ENCODE data around the gene PRR5. TPM values are rescaled to one million over a fixed set of nuclear protein-coding genes. Genes with fewer than 3 reads are reported as not detected.

The PRR5 gene
- total RNA-seq, 4 donors from 2014 or later: 4.2 to 9.8 (median 7.1) TPM

DNA sequence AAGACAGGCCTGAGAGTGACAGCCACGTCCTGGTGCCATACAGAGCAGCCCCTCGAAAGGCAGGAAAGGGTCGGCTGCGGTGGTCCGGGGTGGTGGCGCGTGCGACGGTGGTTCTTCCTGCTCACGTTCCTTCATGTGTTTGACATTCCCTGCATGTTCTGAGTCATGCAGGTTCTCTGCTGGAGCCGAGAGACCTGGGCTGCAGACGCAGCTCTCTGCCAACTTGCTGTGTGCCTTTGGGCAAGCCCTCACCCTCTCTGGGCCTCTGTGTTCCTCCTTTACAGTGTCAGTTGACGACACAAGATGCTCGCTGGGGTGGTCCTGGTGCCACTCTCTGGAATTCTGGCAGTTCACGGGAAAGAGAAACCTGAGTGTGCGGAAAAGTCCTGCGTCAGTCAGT, 62.4 kb downstream of the PRR5 start:
- ATAC-seq: no peak
- H3K27ac ChIP-seq: no peak overlapping the region

GRCh38 chr22:44764974-44765373, 63.0 kb downstream of the PRR5 start:
- Histone ChIP-seq H3K4me1 (no peaks in the 10 kb centered on the region), H3K27ac (no peak overlapping the region), H3K27me3 (peaks cover 34% of the 10 kb centered on the region), H3K36me3 (no peaks in the 10 kb centered on the region), H3K4me3 (no peak overlapping the region), H3K9me3 (no peaks in the 10 kb centered on the region)
- WGBS, 2 donors (ENCODE audit: low coverage in 1 of 2): 15% methylated on average over 2 of the region's 4 CpGs; no CpG with 5 or more reads in 1 of the 2 donors
- no peak for ATAC-seq
- no peak for TF ChIP-seq POLR2A (IDR thresholded peaks at IDR 0.05)
- no peak for TF ChIP-seq POLR2AphosphoS5 (IDR thresholded peaks at IDR 0.05)
- TF ChIP-seq EP300 (IDR thresholded peaks at IDR 0.05): no peak
- TF ChIP-seq, protein P1, sequence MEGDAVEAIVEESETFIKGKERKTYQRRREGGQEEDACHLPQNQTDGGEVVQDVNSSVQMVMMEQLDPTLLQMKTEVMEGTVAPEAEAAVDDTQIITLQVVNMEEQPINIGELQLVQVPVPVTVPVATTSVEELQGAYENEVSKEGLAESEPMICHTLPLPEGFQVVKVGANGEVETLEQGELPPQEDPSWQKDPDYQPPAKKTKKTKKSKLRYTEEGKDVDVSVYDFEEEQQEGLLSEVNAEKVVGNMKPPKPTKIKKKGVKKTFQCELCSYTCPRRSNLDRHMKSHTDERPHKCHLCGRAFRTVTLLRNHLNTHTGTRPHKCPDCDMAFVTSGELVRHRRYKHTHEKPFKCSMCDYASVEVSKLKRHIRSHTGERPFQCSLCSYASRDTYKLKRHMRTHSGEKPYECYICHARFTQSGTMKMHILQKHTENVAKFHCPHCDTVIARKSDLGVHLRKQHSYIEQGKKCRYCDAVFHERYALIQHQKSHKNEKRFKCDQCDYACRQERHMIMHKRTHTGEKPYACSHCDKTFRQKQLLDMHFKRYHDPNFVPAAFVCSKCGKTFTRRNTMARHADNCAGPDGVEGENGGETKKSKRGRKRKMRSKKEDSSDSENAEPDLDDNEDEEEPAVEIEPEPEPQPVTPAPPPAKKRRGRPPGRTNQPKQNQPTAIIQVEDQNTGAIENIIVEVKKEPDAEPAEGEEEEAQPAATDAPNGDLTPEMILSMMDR (IDR thresholded peaks at IDR 0.05): no peak

More for the DNA sequence above, 62.4 kb downstream of the PRR5 start:
- H3K4me1 ChIP-seq: no peaks in the 10 kb centered on the region
- H3K4me3 ChIP-seq: no peak overlapping the region
- no peaks in the 10 kb centered on the region for H3K36me3 ChIP-seq
- H3K9me3 ChIP-seq: no peaks in the 10 kb centered on the region
- peaks cover 39% of the 10 kb centered on the region for H3K27me3 ChIP-seq
- WGBS, 2 donors (ENCODE audit: low coverage in 1 of 2): 75% methylated on average over 4 of the region's 17 CpGs; no CpG with 5 or more reads in 1 of the 2 donors
- no peak for TF ChIP-seq POLR2AphosphoS5 (IDR thresholded peaks at IDR 0.05)
- TF ChIP-seq, protein P1 (IDR thresholded peaks at IDR 0.05): no peak
- no peak for TF ChIP-seq EP300 (IDR thresholded peaks at IDR 0.05)
- TF ChIP-seq POLR2A (IDR thresholded peaks at IDR 0.05): no peak

DNA sequence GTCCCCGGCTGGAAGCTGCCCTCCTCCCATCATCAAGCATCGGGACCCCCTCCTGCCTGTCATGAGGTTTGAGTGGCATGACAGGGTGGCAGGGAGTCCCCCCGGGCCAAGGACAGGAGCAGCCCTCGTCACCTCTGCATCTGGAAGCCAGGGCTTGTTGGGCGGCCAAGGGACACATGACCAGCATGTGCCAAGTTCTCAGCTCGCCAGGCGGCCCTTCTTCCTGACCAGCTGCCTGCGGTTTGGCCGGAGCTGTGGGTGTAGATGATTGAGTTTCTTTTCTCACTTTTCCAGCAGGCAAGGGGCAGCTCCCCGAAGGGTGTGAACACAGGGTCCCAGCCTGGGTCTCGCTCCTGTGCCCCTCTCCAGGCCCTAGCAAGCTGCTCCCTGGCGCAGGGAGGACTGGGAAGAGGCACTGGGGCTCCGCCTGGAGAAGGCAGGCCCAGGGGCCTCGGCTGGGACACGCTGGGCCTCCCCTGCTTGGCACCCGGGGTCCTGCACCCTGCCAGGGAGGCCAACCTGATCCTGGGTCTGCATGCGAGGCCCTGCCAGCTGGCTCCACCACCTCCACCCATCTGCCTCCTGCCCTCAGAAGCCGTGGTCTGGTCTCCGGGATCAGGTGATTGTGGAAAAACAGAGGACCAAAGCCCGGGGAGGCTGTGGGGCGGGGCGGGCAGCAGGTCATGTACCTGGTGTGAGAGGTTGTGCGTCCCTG, 63.7 kb downstream of the PRR5 start:
- no peak for TF ChIP-seq POLR2A (IDR thresholded peaks at IDR 0.05)
- no peak for TF ChIP-seq EP300 (IDR thresholded peaks at IDR 0.05)
- TF ChIP-seq, protein P1 (IDR thresholded peaks at IDR 0.05): no peak
- no peak for TF ChIP-seq POLR2AphosphoS5 (IDR thresholded peaks at IDR 0.05)
- H3K36me3 ChIP-seq: no peaks in the 10 kb centered on the region

DNA sequence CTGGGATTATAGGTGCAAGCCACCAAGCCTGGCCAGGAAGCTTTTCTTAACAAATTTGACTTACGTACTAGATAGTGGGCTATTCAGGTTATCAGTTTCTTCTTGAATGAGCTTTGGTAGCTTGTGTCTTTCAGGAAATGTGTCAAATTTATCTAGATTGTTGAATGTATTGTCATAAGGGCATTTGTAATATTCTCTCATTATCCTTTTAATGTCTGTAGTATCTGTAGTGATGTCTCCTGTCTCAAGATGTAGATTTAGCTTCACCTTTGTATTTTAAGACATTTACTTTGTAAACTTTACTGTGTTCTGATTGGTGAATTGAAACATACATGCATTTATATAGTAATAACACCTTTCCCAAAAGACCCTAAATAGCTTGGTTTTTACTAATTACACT, 71.1 kb downstream of the PRR5 start:
- Histone ChIP-seq H3K27ac (no peak overlapping the region), H3K27me3 (peaks cover 10% of the 10 kb centered on the region), H3K9me3 (peaks cover 0 to 34% (median 0%) of the 10 kb centered on the region in 3 donors), H3K4me1 (no peaks in the 10 kb centered on the region), H3K36me3 (no peaks in the 10 kb centered on the region), H3K4me3 (no peak overlapping the region)
- no peak for ATAC-seq
- whole genome bisulfite sequencing, 2 donors (ENCODE audit: low coverage in 1 of 2): 100% methylated on average over 1 of the region's 1 CpG
- TF ChIP-seq EP300 (IDR thresholded peaks at IDR 0.05) (no peak), POLR2AphosphoS5 (IDR thresholded peaks at IDR 0.05) (no peak), POLR2A (IDR thresholded peaks at IDR 0.05) (no peak)
- TF ChIP-seq, protein P1 (IDR thresholded peaks at IDR 0.05): no peak

More for the DNA sequence above, 63.7 kb downstream of the PRR5 start:
- Histone ChIP-seq H3K9me3 (peaks cover 0 to 6% (median 0%) of the 10 kb centered on the region in 3 donors), H3K4me3 (no peak overlapping the region), H3K27ac (no peak overlapping the region), H3K27me3 (peaks cover 34% of the 10 kb centered on the region), H3K4me1 (no peaks in the 10 kb centered on the region)
- 90% methylated on average over 4 of the region's 23 CpGs; no CpG with 5 or more reads in 1 of the 2 donors for whole genome bisulfite sequencing, 2 donors (ENCODE audit: low coverage in 1 of 2)
- no peak for ATAC-seq

DNA sequence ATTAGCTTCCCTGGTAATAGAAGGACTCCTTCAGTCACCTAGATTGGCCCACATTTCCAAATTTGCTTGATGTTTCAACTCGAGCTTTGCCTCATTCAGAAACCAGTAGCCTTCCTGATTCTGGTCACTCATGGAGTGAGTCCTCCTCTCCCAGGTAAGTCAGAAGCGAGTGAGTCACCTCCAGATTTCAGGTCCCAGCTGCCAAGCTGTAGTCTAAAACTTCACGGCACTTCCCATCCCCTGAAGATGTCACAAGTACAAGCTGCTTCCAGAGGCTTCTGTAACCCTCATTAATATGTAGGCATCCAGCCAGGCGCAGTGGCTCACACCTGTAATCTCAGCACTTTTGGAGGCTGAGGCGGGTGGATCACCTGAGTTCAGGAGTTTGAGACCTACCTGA, 73.9 kb downstream of the PRR5 start:
- Histone ChIP-seq H3K4me3 (no peak overlapping the region), H3K9me3 (peaks cover 0 to 26% (median 0%) of the 10 kb centered on the region in 3 donors), H3K4me1 (no peaks in the 10 kb centered on the region), H3K27me3 (peaks cover 22% of the 10 kb centered on the region), H3K27ac (no peak overlapping the region), H3K36me3 (no peaks in the 10 kb centered on the region)
- ATAC-seq: no peak
- WGBS, 2 donors (ENCODE audit: low coverage in 1 of 2): 64 to 100% methylated on average over 1 to 2 of the region's 5 CpGs
- TF ChIP-seq, protein P1 (IDR thresholded peaks at IDR 0.05): no peak
- TF ChIP-seq POLR2A (IDR thresholded peaks at IDR 0.05) (no peak), POLR2AphosphoS5 (IDR thresholded peaks at IDR 0.05) (no peak), EP300 (IDR thresholded peaks at IDR 0.05) (no peak)

Measured in gastroesophageal sphincter (tissue), 4 donors.